ENCODE data around the gene MUC5B. TPM values are rescaled to one million over a fixed set of nuclear protein-coding genes. Genes with fewer than 3 reads are reported as not detected.

MUC5B gene
- total and polyA plus RNA-seq, 2 donors (not counting 1 experiment from before 2014, with no cell fraction given) = not detected

DNA sequence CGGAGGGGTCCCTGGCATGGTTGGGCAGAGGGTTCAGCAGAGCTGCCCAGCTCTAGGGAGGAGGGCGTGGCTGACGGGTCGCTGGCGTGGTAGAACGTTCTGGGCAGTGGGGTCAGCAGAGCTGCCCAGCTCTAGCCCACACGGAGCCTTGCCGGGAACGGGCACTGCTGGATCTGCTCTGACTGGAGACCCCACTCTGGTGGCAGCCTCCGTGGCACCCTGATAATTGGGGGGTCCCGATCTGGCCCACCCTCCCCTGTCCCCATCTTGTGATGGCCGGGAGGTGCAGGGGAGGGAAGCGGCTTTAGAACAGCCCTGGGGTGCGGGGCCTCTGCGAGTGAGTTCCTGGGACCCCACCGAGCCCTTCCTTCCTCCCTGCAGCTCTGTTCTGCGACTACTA, 43.2 kb upstream of the MUC5B start:
- H3K9me3 ChIP-seq (ENCODE audit: control insufficient read depth, insufficient read depth, low read depth, low read length) = peaks cover 3% of the 10 kb centered on the region
- no peak overlapping the region for H3K4me2 ChIP-seq (ENCODE audit: extremely low read depth, insufficient read depth, low read length)
- no peaks in the 10 kb centered on the region for H3K36me3 ChIP-seq (ENCODE audit: control insufficient read depth, insufficient read depth, low read length)
- H4K20me1 ChIP-seq (ENCODE audit: control insufficient read depth, extremely low read depth, insufficient read depth, low read length) = no peaks in the 10 kb centered on the region
- no peaks in the 10 kb centered on the region for H3K27me3 ChIP-seq (ENCODE audit: control insufficient read depth, insufficient read depth, low read length)
- no peak overlapping the region for H3K4me3 ChIP-seq (replicated peaks in 1 of 4; ENCODE audit: control extremely low read depth in 1 of 4, insufficient read depth in 1 of 4, low read depth in 3 of 4, low read length in 4 of 4)
- H2AFZ ChIP-seq (ENCODE audit: low read length) = no peak overlapping the region
- TF ChIP-seq, protein P1, sequence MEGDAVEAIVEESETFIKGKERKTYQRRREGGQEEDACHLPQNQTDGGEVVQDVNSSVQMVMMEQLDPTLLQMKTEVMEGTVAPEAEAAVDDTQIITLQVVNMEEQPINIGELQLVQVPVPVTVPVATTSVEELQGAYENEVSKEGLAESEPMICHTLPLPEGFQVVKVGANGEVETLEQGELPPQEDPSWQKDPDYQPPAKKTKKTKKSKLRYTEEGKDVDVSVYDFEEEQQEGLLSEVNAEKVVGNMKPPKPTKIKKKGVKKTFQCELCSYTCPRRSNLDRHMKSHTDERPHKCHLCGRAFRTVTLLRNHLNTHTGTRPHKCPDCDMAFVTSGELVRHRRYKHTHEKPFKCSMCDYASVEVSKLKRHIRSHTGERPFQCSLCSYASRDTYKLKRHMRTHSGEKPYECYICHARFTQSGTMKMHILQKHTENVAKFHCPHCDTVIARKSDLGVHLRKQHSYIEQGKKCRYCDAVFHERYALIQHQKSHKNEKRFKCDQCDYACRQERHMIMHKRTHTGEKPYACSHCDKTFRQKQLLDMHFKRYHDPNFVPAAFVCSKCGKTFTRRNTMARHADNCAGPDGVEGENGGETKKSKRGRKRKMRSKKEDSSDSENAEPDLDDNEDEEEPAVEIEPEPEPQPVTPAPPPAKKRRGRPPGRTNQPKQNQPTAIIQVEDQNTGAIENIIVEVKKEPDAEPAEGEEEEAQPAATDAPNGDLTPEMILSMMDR (conservative IDR thresholded peaks at IDR 0.05 in 1 of 2, IDR thresholded peaks at IDR 0.05 in 1 of 2; ENCODE audit: low read depth in 1 of 2, low read length in 2 of 2) = no peak
- no peak for TF ChIP-seq EZH2 (IDR thresholded peaks at IDR 0.05; ENCODE audit: low read length, missing control alignments)
- H3K79me2 ChIP-seq (ENCODE audit: control insufficient read depth, insufficient read depth, low read length) = no peaks in the 10 kb centered on the region
- H3K4me1 ChIP-seq (ENCODE audit: control insufficient read depth, extremely low read depth, insufficient read depth, low read length) = no peaks in the 10 kb centered on the region
- H3K9ac ChIP-seq (ENCODE audit: insufficient read depth, low read length) = no peak overlapping the region
- DNase-seq (ENCODE audit: low read depth in 2 of 2) = no peak
- H3K27ac ChIP-seq (ENCODE audit: insufficient read depth, low read length) = no peak overlapping the region

DNA sequence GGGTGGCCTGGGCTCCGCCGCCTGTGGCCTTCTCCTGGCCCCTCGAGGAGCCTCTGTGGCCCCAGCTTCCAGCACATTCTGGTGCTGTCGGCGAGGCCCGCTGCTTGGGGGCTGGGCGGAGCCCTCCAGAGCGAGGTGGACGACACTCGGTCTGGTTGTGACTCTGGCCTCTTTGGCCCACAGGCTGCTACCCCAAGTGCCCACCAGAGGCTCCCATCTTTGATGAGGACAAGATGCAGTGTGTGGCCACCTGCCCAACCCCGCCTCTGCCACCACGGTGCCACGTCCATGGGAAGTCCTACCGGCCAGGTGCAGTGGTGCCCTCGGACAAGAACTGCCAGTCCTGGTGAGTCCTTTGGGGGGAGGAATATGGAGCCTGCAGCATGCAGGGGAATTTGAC, 42.7 kb upstream of the MUC5B start:
- Histone ChIP-seq H3K9ac (ENCODE audit: insufficient read depth, low read length) (no peak overlapping the region), H3K4me2 (ENCODE audit: extremely low read depth, insufficient read depth, low read length) (no peak overlapping the region), H2AFZ (ENCODE audit: low read length) (no peak overlapping the region), H3K9me3 (ENCODE audit: control insufficient read depth, insufficient read depth, low read depth, low read length) (peaks cover 3% of the 10 kb centered on the region), H3K79me2 (ENCODE audit: control insufficient read depth, insufficient read depth, low read length) (no peaks in the 10 kb centered on the region), H4K20me1 (ENCODE audit: control insufficient read depth, extremely low read depth, insufficient read depth, low read length) (no peaks in the 10 kb centered on the region), H3K36me3 (ENCODE audit: control insufficient read depth, insufficient read depth, low read length) (no peaks in the 10 kb centered on the region), H3K27ac (ENCODE audit: insufficient read depth, low read length) (no peak overlapping the region), H3K4me1 (ENCODE audit: control insufficient read depth, extremely low read depth, insufficient read depth, low read length) (no peaks in the 10 kb centered on the region), H3K4me3 (replicated peaks in 1 of 4; ENCODE audit: control extremely low read depth in 1 of 4, insufficient read depth in 1 of 4, low read depth in 3 of 4, low read length in 4 of 4) (no peak overlapping the region), H3K27me3 (ENCODE audit: control insufficient read depth, insufficient read depth, low read length) (no peaks in the 10 kb centered on the region)
- no peak for DNase-seq (ENCODE audit: low read depth in 2 of 2)
- TF ChIP-seq EZH2 (IDR thresholded peaks at IDR 0.05; ENCODE audit: low read length, missing control alignments) = no peak
- TF ChIP-seq, protein P1 (conservative IDR thresholded peaks at IDR 0.05 in 1 of 2, IDR thresholded peaks at IDR 0.05 in 1 of 2; ENCODE audit: low read depth in 1 of 2, low read length in 2 of 2) = no peak

DNA sequence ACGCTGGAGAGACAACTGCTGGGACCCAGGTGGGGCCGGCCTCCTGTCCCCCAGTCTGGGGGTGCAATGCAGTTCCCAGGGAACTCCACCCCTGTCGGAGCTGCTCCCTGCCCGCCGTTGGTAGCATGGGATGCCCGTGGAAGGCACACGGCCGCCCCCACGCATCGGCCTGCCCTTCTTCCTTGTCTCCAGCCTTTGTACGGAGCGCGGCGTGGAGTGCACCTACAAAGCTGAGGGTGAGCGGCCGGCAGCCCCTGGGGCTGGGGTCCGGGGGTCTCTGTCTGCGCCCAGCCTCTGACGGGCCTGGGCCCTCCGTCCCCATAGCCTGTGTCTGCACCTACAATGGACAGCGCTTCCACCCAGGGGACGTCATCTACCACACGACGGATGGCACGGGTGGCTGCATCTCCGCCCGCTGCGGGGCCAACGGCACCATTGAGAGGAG, 41.9 kb upstream of the MUC5B start:
- H3K9me3 ChIP-seq (ENCODE audit: control insufficient read depth, insufficient read depth, low read depth, low read length) = no peaks in the 10 kb centered on the region
- H3K4me2 ChIP-seq (ENCODE audit: extremely low read depth, insufficient read depth, low read length) = no peak overlapping the region
- H4K20me1 ChIP-seq (ENCODE audit: control insufficient read depth, extremely low read depth, insufficient read depth, low read length) = no peaks in the 10 kb centered on the region

More for the DNA sequence above, 41.9 kb upstream of the MUC5B start:
- no peak overlapping the region for H3K4me3 ChIP-seq (replicated peaks in 1 of 4; ENCODE audit: control extremely low read depth in 1 of 4, insufficient read depth in 1 of 4, low read depth in 3 of 4, low read length in 4 of 4)
- H2AFZ ChIP-seq (ENCODE audit: low read length) = no peak overlapping the region
- no peaks in the 10 kb centered on the region for H3K4me1 ChIP-seq (ENCODE audit: control insufficient read depth, extremely low read depth, insufficient read depth, low read length)
- no peaks in the 10 kb centered on the region for H3K79me2 ChIP-seq (ENCODE audit: control insufficient read depth, insufficient read depth, low read length)
- TF ChIP-seq, protein P1 (conservative IDR thresholded peaks at IDR 0.05 in 1 of 2, IDR thresholded peaks at IDR 0.05 in 1 of 2; ENCODE audit: low read depth in 1 of 2, low read length in 2 of 2) = no peak
- DNase-seq (ENCODE audit: low read depth in 2 of 2) = no peak
- H3K36me3 ChIP-seq (ENCODE audit: control insufficient read depth, insufficient read depth, low read length) = no peaks in the 10 kb centered on the region
- no peaks in the 10 kb centered on the region for H3K27me3 ChIP-seq (ENCODE audit: control insufficient read depth, insufficient read depth, low read length)
- H3K9ac ChIP-seq (ENCODE audit: insufficient read depth, low read length) = no peak overlapping the region
- H3K27ac ChIP-seq (ENCODE audit: insufficient read depth, low read length) = no peak overlapping the region
